ENCODE data around the gene ALDH6A1. TPM values are rescaled to one million over a fixed set of nuclear protein-coding genes. Genes with fewer than 3 reads are reported as not detected.

Gene ALDH6A1
- total RNA-seq, result 17.2 and 20.0 TPM in 2 replicates

GRCh38 chr14:74084277-74085046 lies at the start of gene ALDH6A1, which contains the start of gene LIN52:
ALDH6A1 (minus strand) TSS chr14:74084453; CDS start chr14:74084394, 59 bp downstream.
LIN52 (plus strand) TSS chr14:74084956; CDS start chr14:74084975, 19 bp downstream.

GRCh38 chr14:74018586-74019407 lies 65.5 kb downstream of the ALDH6A1 start, which contains the start of the genes BBOF1 and ENTPD5:
BBOF1 (plus strand) TSS chr14:74019349; CDS start chr14:74019479, 130 bp downstream.
ENTPD5 (minus strand) TSS chr14:74019288; CDS start chr14:73988102, 31,186 bp downstream.

Other genes starting within 250 kb of the ALDH6A1 start
- 6.9 and 8.3 TPM in 2 replicates for gene PTGR2, start 232.6 kb downstream of the ALDH6A1 start, total RNA-seq
- gene ZNF410, start 197.6 kb downstream of the ALDH6A1 start, total RNA-seq, result 40.3 and 42.6 TPM in 2 replicates
- 2.5 and 3.1 TPM in 2 replicates for gene FAM161B, start 134.4 kb downstream of the ALDH6A1 start, total RNA-seq
- 12.6 and 13.9 TPM in 2 replicates for gene COQ6, start 134.2 kb downstream of the ALDH6A1 start, total RNA-seq
- gene ENTPD5, start 65.2 kb downstream of the ALDH6A1 start, total RNA-seq, result 6.8 and 7.2 TPM in 2 replicates
- gene BBOF1, start 65.1 kb downstream of the ALDH6A1 start, total RNA-seq, result 3.8 and 5.7 TPM in 2 replicates
- 4.2 and 5.2 TPM in 2 replicates for gene LIN52, start 503 bp upstream of the ALDH6A1 start, total RNA-seq
- not detected in 2 replicates for gene VSX2, start 155.0 kb upstream of the ALDH6A1 start, total RNA-seq
- 17.7 and 39.5 TPM in 2 replicates for gene ABCD4, start 218.5 kb upstream of the ALDH6A1 start, total RNA-seq

Data from cardiac atrium fibroblast (primary cell).